Sigmoid colon (tissue), 4 donors: Measurements from ENCODE around the gene MRPL24.

Experiments used
- EP300 ChIP-seq, 4 donors: sonication (generic); formaldehyde crosslinking; IDR thresholded peaks; one replicate each; pipeline ENCODE4 v1.6.1; 2017; ENCODE audit warnings: antibody characterized with exemption in 4 of 4
- POLR2A ChIP-seq, 2 donors: fragments of 450-650 bp; IDR thresholded peaks; one replicate each; pipeline ENCODE4 v1.6.1; 2016; ENCODE audit warnings: antibody characterized with exemption in 2 of 2, mild to moderate bottlenecking in 2 of 2, moderate library complexity in 2 of 2
- POLR2AphosphoS5 ChIP-seq, 4 donors: sonication (generic); formaldehyde crosslinking; IDR thresholded peaks; one replicate each; pipeline ENCODE4 v1.6.1; 2017; ENCODE audit warnings: antibody characterized with exemption in 4 of 4
- TF ChIP-seq, protein P1 (sequence below), 4 experiments: fragments of 450-650 bp in 3 of 4; fragments of 200-600 bp in 1 of 4; IDR thresholded peaks; one replicate each; pipeline ENCODE4 v1.5.1; 2016 to 2019; ENCODE audit warnings: antibody characterized with exemption in 4 of 4, mild to moderate bottlenecking in 3 of 4, moderate library complexity in 2 of 4

DNA sequence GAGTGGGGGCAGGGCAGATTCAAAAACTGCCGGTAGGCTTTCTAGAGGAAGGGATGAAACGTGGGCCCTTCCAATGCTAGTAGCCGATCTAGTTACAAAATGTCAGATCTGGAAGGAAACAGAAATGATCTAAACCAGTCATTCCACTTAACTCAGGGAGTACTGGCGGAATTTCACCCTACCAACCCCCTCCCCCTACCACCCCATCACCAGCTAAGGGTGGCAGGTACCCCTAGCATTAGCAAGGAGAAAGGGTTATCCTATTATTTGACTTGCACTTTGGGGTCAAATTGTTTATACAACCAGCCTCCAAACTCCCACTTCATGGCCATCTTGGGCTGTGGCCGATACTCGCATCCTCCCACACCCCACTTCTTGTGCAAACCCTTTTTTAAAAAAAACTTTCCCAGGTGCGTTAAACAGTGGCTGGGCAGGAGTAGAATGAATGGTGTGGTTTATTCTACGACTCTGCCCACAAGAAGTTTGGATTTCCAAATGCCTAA, 644 bp upstream of the MRPL24 start:
- TF ChIP-seq EP300 (IDR thresholded peaks at IDR 0.05) = no peak
- TF ChIP-seq, protein P1, sequence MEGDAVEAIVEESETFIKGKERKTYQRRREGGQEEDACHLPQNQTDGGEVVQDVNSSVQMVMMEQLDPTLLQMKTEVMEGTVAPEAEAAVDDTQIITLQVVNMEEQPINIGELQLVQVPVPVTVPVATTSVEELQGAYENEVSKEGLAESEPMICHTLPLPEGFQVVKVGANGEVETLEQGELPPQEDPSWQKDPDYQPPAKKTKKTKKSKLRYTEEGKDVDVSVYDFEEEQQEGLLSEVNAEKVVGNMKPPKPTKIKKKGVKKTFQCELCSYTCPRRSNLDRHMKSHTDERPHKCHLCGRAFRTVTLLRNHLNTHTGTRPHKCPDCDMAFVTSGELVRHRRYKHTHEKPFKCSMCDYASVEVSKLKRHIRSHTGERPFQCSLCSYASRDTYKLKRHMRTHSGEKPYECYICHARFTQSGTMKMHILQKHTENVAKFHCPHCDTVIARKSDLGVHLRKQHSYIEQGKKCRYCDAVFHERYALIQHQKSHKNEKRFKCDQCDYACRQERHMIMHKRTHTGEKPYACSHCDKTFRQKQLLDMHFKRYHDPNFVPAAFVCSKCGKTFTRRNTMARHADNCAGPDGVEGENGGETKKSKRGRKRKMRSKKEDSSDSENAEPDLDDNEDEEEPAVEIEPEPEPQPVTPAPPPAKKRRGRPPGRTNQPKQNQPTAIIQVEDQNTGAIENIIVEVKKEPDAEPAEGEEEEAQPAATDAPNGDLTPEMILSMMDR (IDR thresholded peaks at IDR 0.05) = no peak
- TF ChIP-seq POLR2A (IDR thresholded peaks at IDR 0.05) = no peak
- TF ChIP-seq POLR2AphosphoS5 (IDR thresholded peaks at IDR 0.05) = no peak
